A673 (cell line): ENCODE data around the gene SLC25A29. TPM values are rescaled to one million over a fixed set of nuclear protein-coding genes. Genes with fewer than 3 reads are reported as not detected.

Experiments used
- BruUV-seq: library from RNA; stranded (reverse); fragments of 400-500 nt; replicated peaks from 2 replicates; lab custom pipeline; 2021; lab: Mats Ljungman, UMichigan
- CTCF ChIA-PET: fragments of 300-600 bp; sonication (Branson Sonifier 250); formaldehyde crosslinking; loops from one replicate; lab custom pipeline; 2022; ENCODE audit warnings: antibody characterized with exemption; lab: Charles Lee
- POLR2A ChIA-PET: fragments of 300-600 bp; sonication (Branson Sonifier 250); formaldehyde crosslinking; loops from one replicate; lab custom pipeline; 2022; ENCODE audit warnings: antibody characterized with exemption; ENCODE audit not compliant: low non-redundant PET; lab: Charles Lee
- DNase-seq: peaks from one replicate; pipeline ENCODE4 v3.0.0-alpha.2; 2015; ENCODE audit warnings: low spot score
- H3K27ac ChIP-seq: fragments of 200-600 bp; sonication (generic); 2 replicates; pipeline ENCODE4 v1.5.1; 2016; ENCODE audit warnings: mixed run types, low read depth, mild to moderate bottlenecking, mixed read lengths, antibody characterized with exemption, low read length; ENCODE audit not compliant: poor library complexity, severe bottlenecking
- H3K27me3 ChIP-seq: fragments of 200-600 bp; sonication (generic); replicated peaks from 2 replicates; pipeline ENCODE4 v1.6.1; 2017; ENCODE audit warnings: mixed run types, low read depth, mild to moderate bottlenecking, mixed read lengths, antibody characterized with exemption, low read length; ENCODE audit not compliant: insufficient read depth, poor library complexity
- H3K36me3 ChIP-seq: fragments of 200-600 bp; sonication (generic); 2 replicates; pipeline ENCODE4 v1.6.1; 2016; ENCODE audit warnings: mixed run types, mild to moderate bottlenecking, mixed read lengths, antibody characterized with exemption, low read length; ENCODE audit not compliant: insufficient read depth, poor library complexity, severe bottlenecking
- H3K4me1 ChIP-seq: fragments of 200-600 bp; sonication (generic); 2 replicates; pipeline ENCODE4 v1.6.1; 2017; ENCODE audit warnings: mixed run types, mild to moderate bottlenecking, mixed read lengths, antibody characterized with exemption, low read length; ENCODE audit not compliant: insufficient read depth, poor library complexity, severe bottlenecking
- H3K4me3 ChIP-seq: fragments of 200-600 bp; sonication (generic); 2 replicates; pipeline ENCODE4 v1.5.1; 2016; ENCODE audit warnings: low read depth, mixed run types, mild to moderate bottlenecking, mixed read lengths, low read length; ENCODE audit not compliant: poor library complexity, severe bottlenecking
- H3K9me3 ChIP-seq: fragments of 200-600 bp; sonication (generic); 2 replicates; pipeline ENCODE4 v1.6.1; 2016; ENCODE audit warnings: mixed run types, low read depth, mild to moderate bottlenecking, mixed read lengths, antibody characterized with exemption, low read length; ENCODE audit not compliant: poor library complexity, severe bottlenecking
- CTCF ChIP-seq: fragments of 300-800, 200-600 bp; sonication (generic); conservative IDR thresholded peaks from 2 replicates; pipeline ENCODE4 v1.5.1; 2017; ENCODE audit warnings: low read depth, mild to moderate bottlenecking, antibody characterized with exemption, low read length, moderate library complexity, mixed read lengths
- EZH2 ChIP-seq: fragments of 200-600 bp; sonication (generic); IDR thresholded peaks from 2 replicates; pipeline ENCODE4 v1.6.1; 2017; ENCODE audit warnings: borderline replicate concordance, low read depth, mild to moderate bottlenecking, mixed read lengths, antibody characterized with exemption, low read length; ENCODE audit not compliant: poor library complexity, severe bottlenecking
- intact Hi-C: fragments of 100-400 bp; cut with micrococcal nuclease; formaldehyde crosslinking; loops from one replicate; pipeline ENCODE4 v1.10.0; 2022; ENCODE audit not compliant: unreplicated experiment
- total RNA-seq: library from RNA; stranded (reverse); gene quantifications from 2 replicates; pipeline ENCODE4 v1.2.3, GENCODE V29; 2021

The SLC25A29 gene
- total RNA-seq, 1 experiment from 2014 or later: 49.3 TPM

GRCh38 chr14:100252684-100253083 lies 53.6 kb downstream of the SLC25A29 start:
- Histone ChIP-seq H3K4me1 (peaks cover 3% of the 10 kb centered on the region), H3K9me3 (no peaks in the 10 kb centered on the region), H3K36me3 (no peaks in the 10 kb centered on the region), H3K27me3 (no peaks in the 10 kb centered on the region), H3K4me3 (no peak overlapping the region), H3K27ac (no peak overlapping the region)
- intact Hi-C loops: no loop called here
- ChIA-PET CTCF (no interaction called here), POLR2A (no interaction called here)
- BruUV-seq: no TSS peak
- no peak for DNase-seq
- TF ChIP-seq EZH2: no peak
- TF ChIP-seq CTCF: no peak

- intact Hi-C loops: no loop called here
- Histone ChIP-seq H3K36me3 (no peaks in the 10 kb centered on the region), H3K27me3 (no peaks in the 10 kb centered on the region), H3K27ac (no peak overlapping the region), H3K9me3 (no peaks in the 10 kb centered on the region), H3K4me3 (no peak overlapping the region), H3K4me1 (peaks cover 20% of the 10 kb centered on the region)
- ChIA-PET CTCF (interaction anchor here (0.6 kb wide), 1 partner anchor 11 kb away, joined by 4 read pairs; no protein-coding TSS in a partner anchor), POLR2A (no interaction called here)
- TF ChIP-seq EZH2 (no peak), CTCF (no peak)
- BruUV-seq: no TSS peak
- no peak for DNase-seq
Observed at GRCh38 chr14:100250732-100251465, 55.3 kb downstream of the SLC25A29 start.

GRCh38 chr14:100246809-100247428 lies 59.3 kb downstream of the SLC25A29 start:
- POLR2A ChIA-PET: no interaction called here

More at GRCh38 chr14:100246809-100247428, 59.3 kb downstream of the SLC25A29 start:
- Histone ChIP-seq H3K9me3 (no peaks in the 10 kb centered on the region), H3K27me3 (no peaks in the 10 kb centered on the region), H3K4me1 (peaks cover 36% of the 10 kb centered on the region), H3K4me3 (no peak overlapping the region), H3K36me3 (no peaks in the 10 kb centered on the region), H3K27ac (peak overlapping the region; percentile 45)
- CTCF ChIA-PET: interaction anchor here (0.6 to 0.7 kb wide), 4 partner anchors 10 to 91 kb away, joined by 3 to 4 read pairs (median 4); no protein-coding TSS in a partner anchor
- intact Hi-C loops: no loop called here
- peak; percentile 84 for TF ChIP-seq CTCF
- no peak for TF ChIP-seq EZH2
- DNase-seq: peak; percentile 81
- BruUV-seq: no TSS peak
